Naive thymus-derived CD4-positive, alpha-beta T cell (primary cell): ENCODE data around the gene ETFRF1. TPM values are rescaled to one million over a fixed set of nuclear protein-coding genes. Genes with fewer than 3 reads are reported as not detected.

Experiments
- ATAC-seq: fragments of 150-1000 bp; cut with Tn5 transposase; 2 replicates; pipeline ENCODE4 v1.10.0; 2021; ENCODE audit warnings: mild to moderate bottlenecking, moderate library complexity
- CTCF ChIA-PET: fragments of 350-600 bp; sonication (Branson Sonifier 250); formaldehyde crosslinking; loops from one replicate; lab custom pipeline; 2021; ENCODE audit warnings: antibody characterized with exemption; lab: Charles Lee
- POLR2A ChIA-PET: fragments of 350-600 bp; sonication (Branson Sonifier 250); formaldehyde crosslinking; loops from one replicate; lab custom pipeline; 2021; ENCODE audit warnings: antibody characterized with exemption, inconsistent platforms; lab: Charles Lee
- DNase-seq, 9 donors: peaks; one replicate each; pipeline versions ENCODE4 v3.0.0 to v3.0.0-alpha.2; 2020 to 2022; ENCODE audit warnings: mixed read lengths in 1 of 9
- H3K27ac ChIP-seq: one replicate; pipeline ENCODE4 v1.7.0; 2013; ENCODE audit warnings: mild to moderate bottlenecking, low read depth, low read length, moderate library complexity
- H3K27me3 ChIP-seq, 2 donors: one replicate each; pipeline ENCODE4 v1.7.0; 2013; ENCODE audit warnings: low read length in 2 of 2, mild to moderate bottlenecking in 2 of 2, moderate library complexity in 2 of 2; ENCODE audit not compliant: control insufficient read depth in 2 of 2, insufficient read depth in 2 of 2
- H3K36me3 ChIP-seq, 3 experiments: 1 replicate in 2 of 3; 2 replicates in 1 of 3; pipeline ENCODE4 v1.7.0; 2013; ENCODE audit warnings: low read length in 3 of 3, mild to moderate bottlenecking in 3 of 3, moderate library complexity in 1 of 3; ENCODE audit not compliant: insufficient read depth in 3 of 3, control insufficient read depth in 2 of 3
- H3K4me1 ChIP-seq, 2 donors: one replicate each; pipeline ENCODE4 v1.7.0; 2013; ENCODE audit warnings: low read length in 2 of 2, mild to moderate bottlenecking in 2 of 2, moderate library complexity in 1 of 2; ENCODE audit not compliant: control insufficient read depth in 2 of 2, insufficient read depth in 2 of 2
- H3K4me3 ChIP-seq: 2 replicates; pipeline ENCODE4 v1.7.0; 2013; ENCODE audit warnings: mild to moderate bottlenecking, low read length
- H3K9me3 ChIP-seq, 3 experiments: 1 replicate in 2 of 3; 2 replicates in 1 of 3; pipeline ENCODE4 v1.7.0; 2013; ENCODE audit warnings: low read length in 3 of 3; ENCODE audit not compliant: control insufficient read depth in 2 of 3
- H3K27ac Mint-ChIP-seq, 9 donors: one replicate each; pipeline ENCODE4 v1.8.0; 2020 to 2022; ENCODE audit warnings: mixed read lengths in 9 of 9, mild to moderate bottlenecking in 8 of 9, moderate library complexity in 5 of 9, inconsistent platforms in 2 of 9
- H3K27me3 Mint-ChIP-seq, 5 donors: one replicate each; pipeline ENCODE4 v1.8.0; 2021 to 2022; ENCODE audit warnings: mixed read lengths in 5 of 5, mild to moderate bottlenecking in 1 of 5
- H3K36me3 Mint-ChIP-seq, 5 donors: one replicate each; pipeline ENCODE4 v1.8.0; 2020 to 2022; ENCODE audit warnings: mixed read lengths in 5 of 5, mild to moderate bottlenecking in 3 of 5, inconsistent platforms in 1 of 5
- H3K4me1 Mint-ChIP-seq, 7 donors: one replicate each; pipeline ENCODE4 v1.8.0; 2020 to 2022; ENCODE audit warnings: mixed read lengths in 7 of 7, mild to moderate bottlenecking in 3 of 7, inconsistent platforms in 1 of 7
- H3K4me3 Mint-ChIP-seq, 10 donors: one replicate each; pipeline ENCODE4 v1.8.0; 2020 to 2022; ENCODE audit warnings: mild to moderate bottlenecking in 10 of 10, mixed read lengths in 10 of 10, moderate library complexity in 6 of 10, inconsistent platforms in 2 of 10
- H3K9me3 Mint-ChIP-seq, 11 donors: one replicate each; pipeline ENCODE4 v1.8.0; 2020 to 2022; ENCODE audit warnings: mixed read lengths in 11 of 11, mild to moderate bottlenecking in 4 of 11, inconsistent platforms in 1 of 11, moderate library complexity in 1 of 11
- intact Hi-C, 2 donors: fragments of 100-400 bp; cut with micrococcal nuclease; formaldehyde crosslinking; loops; one replicate each; pipeline ENCODE4 v1.15.1; 2023
- polyA plus RNA-seq, 2 donors: library from polyadenylated mRNA; unstranded; fragments of 300-500 nt; fragmentation: Illumina TruSeq; gene quantifications; one replicate each; pipeline ENCODE4 v1.2.3, GENCODE V29; 2021
- total RNA-seq, 6 experiments: library from RNA in 5 of 6; stranded (reverse) in 5 of 6; gene quantifications; 1 replicate in 5 of 6; 2 replicates in 1 of 6; pipeline ENCODE4 v1.2.3 and lab custom pipeline; 2021 to 2026

Gene ETFRF1
- total and polyA plus RNA-seq, 7 experiments from 2014 or later: 12.9 to 80.4 (median 34.4) TPM

DNA sequence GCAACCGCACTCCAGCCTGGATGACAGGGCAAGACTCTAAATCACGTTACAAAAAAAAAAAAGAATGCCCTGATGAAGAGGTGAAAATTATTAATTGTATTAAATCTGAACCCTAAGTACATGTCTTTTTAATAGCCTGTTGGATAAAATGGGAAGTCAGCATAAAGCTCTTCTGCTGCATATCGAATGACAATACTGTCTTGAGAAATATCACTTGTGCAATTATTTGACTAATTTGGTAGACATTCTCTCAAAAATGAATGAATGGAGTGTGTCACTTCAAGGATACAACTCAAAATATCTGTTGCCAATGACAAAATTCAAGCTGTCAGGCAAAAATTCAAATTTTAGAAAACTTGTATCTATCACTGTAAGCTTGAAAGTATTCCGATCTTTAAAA is 39.0 kb upstream of the ETFRF1 start:
- DNase-seq (no peak), ATAC-seq (no peak)
- no peak overlapping the region for H3K4me3 Mint-ChIP-seq
- H3K9me3 Mint-ChIP-seq: no peaks in the 10 kb centered on the region
- H3K9me3 ChIP-seq: no peaks in the 10 kb centered on the region
- POLR2A ChIA-PET: interaction anchor here (0.6 to 1.2 kb wide), 2 partner anchors 93 to 105 kb away, joined by 3 read pairs; no protein-coding TSS in a partner anchor
- no peaks in the 10 kb centered on the region for H3K36me3 ChIP-seq
- H3K36me3 Mint-ChIP-seq: no peaks in the 10 kb centered on the region
- CTCF ChIA-PET: interaction anchor here (0.6 to 1.7 kb wide), 7 partner anchors 31 to 1770 kb away, joined by 3 to 7 read pairs (median 4); no protein-coding TSS in a partner anchor
- no peaks in the 10 kb centered on the region for H3K27me3 ChIP-seq
- intact Hi-C loops: loop anchor here in 1 of 2 donors (5.0 kb wide), 1 partner anchor 86 kb away; no protein-coding TSS in a partner anchor
- no peak overlapping the region for H3K27ac ChIP-seq
- no peak overlapping the region for H3K4me3 ChIP-seq
- peaks cover 0 to 12% (median 0%) of the 10 kb centered on the region in 5 donors for H3K27me3 Mint-ChIP-seq
- peaks cover 0 to 7% (median 6%) of the 10 kb centered on the region in 7 donors for H3K4me1 Mint-ChIP-seq
- H3K27ac Mint-ChIP-seq: no peak overlapping the region
- H3K4me1 ChIP-seq: no peaks in the 10 kb centered on the region

DNA sequence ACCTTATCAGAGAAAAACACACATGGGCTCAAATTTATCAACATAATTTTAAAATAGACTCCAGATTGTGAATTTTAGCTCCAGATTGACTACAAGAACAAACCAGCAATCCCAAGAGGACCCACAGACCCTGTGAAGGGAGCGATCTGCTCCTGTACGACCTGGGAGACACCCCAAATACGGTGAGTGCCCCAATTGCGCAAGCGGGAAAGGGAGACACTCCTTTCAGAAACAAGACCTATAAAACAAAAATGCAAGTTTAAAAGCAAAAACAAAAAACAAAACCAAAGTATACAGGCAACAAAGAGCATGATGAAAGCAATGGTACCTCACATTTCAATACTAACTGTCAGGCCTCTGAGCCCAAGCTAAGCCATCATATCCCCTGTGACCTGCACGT is 32.2 kb upstream of the ETFRF1 start:
- CTCF ChIA-PET: no interaction called here
- no peak overlapping the region for H3K27ac Mint-ChIP-seq
- no peaks in the 10 kb centered on the region for H3K36me3 Mint-ChIP-seq
- peaks cover 0 to 12% (median 0%) of the 10 kb centered on the region in 5 donors for H3K27me3 Mint-ChIP-seq
- POLR2A ChIA-PET: no interaction called here
- ATAC-seq (no peak), DNase-seq (no peak)
- no peaks in the 10 kb centered on the region for H3K36me3 ChIP-seq
- H3K27ac ChIP-seq: no peak overlapping the region
- no peaks in the 10 kb centered on the region for H3K9me3 Mint-ChIP-seq
- H3K4me1 ChIP-seq: no peaks in the 10 kb centered on the region
- H3K27me3 ChIP-seq: no peaks in the 10 kb centered on the region
- no peaks in the 10 kb centered on the region for H3K4me1 Mint-ChIP-seq
- no peaks in the 10 kb centered on the region for H3K9me3 ChIP-seq
- H3K4me3 Mint-ChIP-seq: no peak overlapping the region
- H3K4me3 ChIP-seq: no peak overlapping the region
- intact Hi-C loops: no loop called here

DNA sequence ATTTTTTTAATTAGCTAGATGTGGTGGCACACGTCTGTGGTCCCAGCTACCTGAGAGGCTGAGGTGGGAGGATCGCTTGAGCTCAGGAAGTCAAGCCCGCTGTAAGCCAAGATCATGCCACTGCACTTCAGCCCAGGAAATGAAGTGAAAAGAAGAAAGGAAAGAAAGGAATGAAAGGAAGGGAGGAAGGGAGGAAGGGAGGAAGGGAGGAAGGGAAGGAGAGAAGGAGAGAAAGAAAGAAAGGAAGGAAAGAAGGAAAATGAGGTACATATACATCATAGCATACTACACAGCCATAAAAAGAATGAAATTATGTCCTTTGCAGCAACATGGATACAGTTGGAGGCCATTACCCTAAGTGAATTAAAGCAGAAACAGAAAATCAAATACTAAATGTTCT is 12.3 kb upstream of the ETFRF1 start:
- POLR2A ChIA-PET: interaction anchor here (0.7 to 0.9 kb wide), 2 partner anchors 131 to 200 kb away, joined by 3 to 6 read pairs; no protein-coding TSS in a partner anchor
- H3K4me3 ChIP-seq: no peak overlapping the region
- Mint-ChIP-seq H3K36me3 (peaks cover 0 to 5% (median 0%) of the 10 kb centered on the region in 5 donors), H3K27ac (peak overlapping the region in 2 of 9 donors; percentile 48 to 81), H3K4me1 (peaks cover 9 to 17% (median 15%) of the 10 kb centered on the region in 7 donors), H3K4me3 (no peak overlapping the region), H3K27me3 (peaks cover 0 to 15% (median under 1%) of the 10 kb centered on the region in 5 donors), H3K9me3 (peaks cover 0 to 10% (median 2%) of the 10 kb centered on the region in 11 donors)
- H3K4me1 ChIP-seq: peaks cover 3 to 14% of the 10 kb centered on the region in 2 donors
- no peak overlapping the region for H3K27ac ChIP-seq
- intact Hi-C loops: no loop called here
- no peak for DNase-seq
- no peaks in the 10 kb centered on the region for H3K27me3 ChIP-seq
- no peaks in the 10 kb centered on the region for H3K36me3 ChIP-seq
- no peak for ATAC-seq
- H3K9me3 ChIP-seq: no peaks in the 10 kb centered on the region
- CTCF ChIA-PET: no interaction called here

DNA sequence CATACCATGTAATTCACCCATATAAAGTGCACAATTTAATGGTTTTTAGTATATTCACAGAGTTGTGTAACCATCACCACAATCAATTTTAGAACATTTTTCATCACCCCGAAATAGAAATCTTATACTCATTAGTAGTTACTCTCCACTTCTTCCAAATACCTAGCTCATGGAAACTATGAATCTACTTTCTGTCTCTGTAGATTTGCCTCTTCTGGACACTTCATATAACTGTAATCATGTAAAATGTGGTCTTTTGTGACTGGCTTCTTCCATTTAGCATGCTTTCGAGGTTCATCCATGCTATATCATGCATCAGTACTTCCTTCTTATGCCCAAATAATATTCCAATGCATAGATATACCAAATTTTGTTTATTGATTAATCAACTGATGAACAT is 10.9 kb upstream of the ETFRF1 start:
- Mint-ChIP-seq H3K9me3 (peaks cover 0 to 10% (median 2%) of the 10 kb centered on the region in 11 donors), H3K4me3 (no peak overlapping the region), H3K27ac (peak overlapping the region in 3 of 9 donors; percentile 36 to 42 (median 38)), H3K36me3 (peaks cover 0 to 5% (median 0%) of the 10 kb centered on the region in 5 donors), H3K27me3 (peaks cover 0 to 12% (median 0%) of the 10 kb centered on the region in 5 donors), H3K4me1 (peaks cover 9 to 21% (median 16%) of the 10 kb centered on the region in 7 donors)
- Histone ChIP-seq H3K36me3 (no peaks in the 10 kb centered on the region), H3K4me1 (peaks cover 3 to 16% of the 10 kb centered on the region in 2 donors), H3K27ac (no peak overlapping the region), H3K4me3 (no peak overlapping the region), H3K27me3 (no peaks in the 10 kb centered on the region), H3K9me3 (no peaks in the 10 kb centered on the region)
- intact Hi-C loops: no loop called here
- ChIA-PET CTCF (interaction anchor here (0.9 to 1.0 kb wide), 2 partner anchors 10 to 29 kb away, joined by 3 to 7 read pairs; partner anchors contain the start of genes DNAI7 and ETFRF1), POLR2A (interaction anchor here (0.6 to 1.3 kb wide), 4 partner anchors 11 to 203 kb away, joined by 3 to 4 read pairs (median 4); partner anchors contain the start of genes DNAI7 and ETFRF1)
- ATAC-seq (no peak), DNase-seq (no peak)

DNA sequence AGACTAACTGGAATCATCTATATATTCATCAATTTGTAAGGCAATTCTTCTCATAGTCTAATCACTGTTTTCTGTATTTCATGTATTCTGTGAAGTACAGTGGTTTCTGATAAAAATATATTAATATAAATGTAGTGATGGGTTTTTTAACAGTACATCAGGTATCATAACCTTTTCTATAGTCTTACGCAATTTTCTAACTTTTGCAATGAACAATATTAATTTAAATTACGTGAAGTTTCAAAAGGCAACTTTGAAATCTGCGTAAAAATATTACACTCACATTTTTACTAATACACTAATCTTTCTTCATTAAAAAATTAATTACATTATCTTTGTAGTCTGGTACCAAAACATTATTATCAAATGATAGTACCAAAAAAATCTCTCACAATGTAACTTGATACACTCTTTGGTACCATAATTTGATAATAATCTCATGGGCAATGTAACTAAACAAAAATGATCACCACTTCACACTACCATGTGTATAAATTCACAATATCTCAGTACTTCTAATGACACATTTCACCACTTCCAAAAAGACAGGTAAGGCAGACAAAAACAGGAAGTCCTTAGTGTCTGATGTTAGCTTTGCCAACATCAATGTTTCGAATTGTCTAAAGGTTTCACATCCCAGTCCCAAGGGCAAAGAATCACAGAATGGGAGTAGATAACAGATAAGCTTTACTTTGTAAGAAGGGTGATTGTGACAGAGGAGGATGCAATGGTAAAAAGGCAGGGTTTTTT is 8.8 kb upstream of the ETFRF1 start:
- peaks cover 3 to 16% of the 10 kb centered on the region in 2 donors for H3K4me1 ChIP-seq
- Mint-ChIP-seq H3K27me3 (no peaks in the 10 kb centered on the region), H3K27ac (peak overlapping the region; percentile 39 to 99 (median 96)), H3K36me3 (no peaks in the 10 kb centered on the region), H3K9me3 (peaks cover 0 to 4% (median 0%) of the 10 kb centered on the region in 11 donors), H3K4me3 (peak overlapping the region; percentile 22 to 93 (median 90)), H3K4me1 (peaks cover 9 to 21% (median 16%) of the 10 kb centered on the region in 7 donors)
- peak in 5 of 9 donors; percentile 28 to 50 (median 31) for DNase-seq
- CTCF ChIA-PET: interaction anchor here (0.6 to 1.7 kb wide), 5 partner anchors 9 to 830 kb away, joined by 3 to 7 read pairs (median 4); partner anchors contain the start of genes DNAI7 and ETFRF1
- ATAC-seq: peak; percentile 60
- H3K36me3 ChIP-seq: no peaks in the 10 kb centered on the region
- no peaks in the 10 kb centered on the region for H3K9me3 ChIP-seq
- POLR2A ChIA-PET: interaction anchor here (0.7 to 1.1 kb wide), 3 partner anchors 9 to 198 kb away, joined by 3 to 9 read pairs (median 4); partner anchors contain the start of genes DNAI7 and ETFRF1
- intact Hi-C loops: loop anchor here in 1 of 2 donors (1.0 to 2.0 kb wide), 2 partner anchors 31 to 133 kb away; a partner anchor contains a TSS
- H3K4me3 ChIP-seq: peak overlapping the region; percentile 54
- no peaks in the 10 kb centered on the region for H3K27me3 ChIP-seq
- H3K27ac ChIP-seq: peak overlapping the region; percentile 54

DNA sequence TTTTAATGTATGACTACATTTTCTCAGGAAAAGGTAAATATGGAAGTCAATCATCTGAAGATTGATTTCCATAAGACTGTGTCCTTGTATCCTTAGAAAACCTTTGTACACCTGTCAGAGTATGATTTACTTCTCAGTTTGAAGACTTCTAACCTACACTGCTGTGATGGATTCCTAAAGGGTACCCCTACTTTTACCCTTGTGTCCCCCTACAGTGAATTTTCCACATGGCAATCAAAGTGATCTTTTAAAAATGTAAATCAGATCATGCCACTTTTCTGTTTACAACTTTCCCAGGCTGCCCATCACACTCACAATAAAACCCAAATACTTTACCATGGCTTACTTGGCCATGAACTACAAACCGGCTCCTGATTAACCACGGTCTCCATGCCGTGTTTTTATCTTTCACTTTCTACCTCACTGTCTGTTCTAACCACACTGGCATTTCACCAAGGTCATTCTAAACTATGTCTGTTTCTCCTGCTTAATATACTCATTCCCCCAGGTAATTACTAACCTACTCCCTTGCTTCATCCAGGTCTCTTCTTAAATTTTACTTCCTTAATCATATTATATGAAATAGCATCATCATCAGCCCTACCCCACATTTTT is 8.1 kb upstream of the ETFRF1 start:
- peaks cover 0 to 2% (median 0%) of the 10 kb centered on the region in 5 donors for H3K27me3 Mint-ChIP-seq
- H3K27ac ChIP-seq: peak overlapping the region; percentile 54
- ChIA-PET CTCF (interaction anchor here (0.7 to 1.7 kb wide), 5 partner anchors 8 to 200 kb away, joined by 3 to 7 read pairs (median 3); partner anchors contain the start of genes DNAI7 and ETFRF1), POLR2A (interaction anchor here (0.6 to 1.1 kb wide), 4 partner anchors 8 to 198 kb away, joined by 3 to 9 read pairs (median 4); partner anchors contain the start of genes DNAI7 and ETFRF1)
- peak in 4 of 9 donors; percentile 20 to 37 (median 29) for DNase-seq
- intact Hi-C loops: loop anchor here (1.0 to 2.0 kb wide), 3 partner anchors 8 to 134 kb away; partner anchors contain the start of genes DNAI7 (in 2 of the 2) and ETFRF1 (in 2 of the 2)
- peaks cover 9 to 21% (median 18%) of the 10 kb centered on the region in 7 donors for H3K4me1 Mint-ChIP-seq
- H3K4me3 ChIP-seq: peak overlapping the region; percentile 54
- H3K36me3 ChIP-seq: no peaks in the 10 kb centered on the region
- H3K27me3 ChIP-seq: no peaks in the 10 kb centered on the region
- H3K4me3 Mint-ChIP-seq: peak overlapping the region; percentile 77 to 93 (median 90)
- peak; percentile 74 for ATAC-seq
- no peaks in the 10 kb centered on the region for H3K9me3 ChIP-seq
- peaks cover 3 to 16% of the 10 kb centered on the region in 2 donors for H3K4me1 ChIP-seq
- peak overlapping the region; percentile 72 to 99 (median 96) for H3K27ac Mint-ChIP-seq
- peaks cover 0 to 4% (median 0%) of the 10 kb centered on the region in 11 donors for H3K9me3 Mint-ChIP-seq
- no peaks in the 10 kb centered on the region for H3K36me3 Mint-ChIP-seq
